Astrocyte of the cerebellum (primary cell): ENCODE results near the gene PELI1.

ENCODE experiments used
- DNase-seq: peaks from one replicate; pipeline ENCODE4 v3.0.0-alpha.2; 2011; ENCODE audit warnings: low read depth
- H3K4me3 ChIP-seq: 2 replicates; pipeline ENCODE4 v1.5.1; 2011; ENCODE audit warnings: mild to moderate bottlenecking, low read depth, low read length, moderate library complexity
- in situ Hi-C: cut with HindIII; loops from 2 replicates; pipeline ENCODE4 v1.10.0; 2017; ENCODE audit warnings: low sequenced_read_pairs
- TF ChIP-seq, protein P1 (sequence below): IDR thresholded peaks from 2 replicates; pipeline ENCODE4 v1.5.1; 2012; ENCODE audit warnings: low read length, low read depth, moderate library complexity, mild to moderate bottlenecking; ENCODE audit errors: missing control alignments

Gene PELI1

DNA sequence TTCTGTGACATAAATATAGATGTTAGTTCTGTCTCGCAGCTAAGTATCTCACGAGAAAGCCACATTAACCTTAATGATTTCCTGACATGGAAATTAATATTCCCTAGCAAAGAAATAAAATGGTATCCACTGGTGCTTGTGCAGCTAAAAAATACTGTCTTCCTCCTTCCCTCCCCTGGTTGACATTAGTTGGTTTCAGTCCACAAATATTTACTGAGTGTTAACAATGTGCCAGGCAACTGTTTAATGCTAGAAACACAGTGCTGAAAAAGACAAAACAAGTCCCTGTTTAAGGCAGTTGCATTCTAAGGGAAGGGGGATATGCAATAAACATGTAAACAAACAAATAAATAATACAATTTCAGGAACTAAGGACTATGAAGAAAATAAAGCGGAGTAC lies 80.8 kb downstream of the PELI1 start:
- no peak for DNase-seq
- no peak overlapping the region for H3K4me3 ChIP-seq
- in situ Hi-C loops = no loop called here
- TF ChIP-seq, protein P1, sequence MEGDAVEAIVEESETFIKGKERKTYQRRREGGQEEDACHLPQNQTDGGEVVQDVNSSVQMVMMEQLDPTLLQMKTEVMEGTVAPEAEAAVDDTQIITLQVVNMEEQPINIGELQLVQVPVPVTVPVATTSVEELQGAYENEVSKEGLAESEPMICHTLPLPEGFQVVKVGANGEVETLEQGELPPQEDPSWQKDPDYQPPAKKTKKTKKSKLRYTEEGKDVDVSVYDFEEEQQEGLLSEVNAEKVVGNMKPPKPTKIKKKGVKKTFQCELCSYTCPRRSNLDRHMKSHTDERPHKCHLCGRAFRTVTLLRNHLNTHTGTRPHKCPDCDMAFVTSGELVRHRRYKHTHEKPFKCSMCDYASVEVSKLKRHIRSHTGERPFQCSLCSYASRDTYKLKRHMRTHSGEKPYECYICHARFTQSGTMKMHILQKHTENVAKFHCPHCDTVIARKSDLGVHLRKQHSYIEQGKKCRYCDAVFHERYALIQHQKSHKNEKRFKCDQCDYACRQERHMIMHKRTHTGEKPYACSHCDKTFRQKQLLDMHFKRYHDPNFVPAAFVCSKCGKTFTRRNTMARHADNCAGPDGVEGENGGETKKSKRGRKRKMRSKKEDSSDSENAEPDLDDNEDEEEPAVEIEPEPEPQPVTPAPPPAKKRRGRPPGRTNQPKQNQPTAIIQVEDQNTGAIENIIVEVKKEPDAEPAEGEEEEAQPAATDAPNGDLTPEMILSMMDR = no peak

DNA sequence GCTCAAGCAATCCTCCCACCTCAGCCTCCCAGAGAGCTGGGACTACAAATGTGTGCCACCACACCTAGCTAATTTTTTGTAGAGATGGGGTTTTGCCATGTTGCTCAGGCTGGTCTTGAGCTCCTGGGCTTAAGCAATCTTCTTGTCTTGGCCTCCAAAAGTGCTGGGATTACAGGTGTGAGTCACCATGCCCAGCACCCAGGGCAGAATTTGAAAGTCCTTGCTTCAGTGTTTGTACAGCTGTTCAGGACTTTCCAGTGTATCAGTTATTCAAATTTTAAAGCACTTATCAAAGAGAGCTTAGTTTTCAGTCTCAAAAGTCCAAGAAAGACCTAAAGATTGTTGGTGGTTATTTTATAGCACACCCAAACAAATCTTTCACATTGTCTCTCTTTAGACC lies 81.4 kb downstream of the PELI1 start:
- in situ Hi-C loops = no loop called here
- DNase-seq = no peak
- TF ChIP-seq, protein P1 = no peak
- H3K4me3 ChIP-seq = no peak overlapping the region

DNA sequence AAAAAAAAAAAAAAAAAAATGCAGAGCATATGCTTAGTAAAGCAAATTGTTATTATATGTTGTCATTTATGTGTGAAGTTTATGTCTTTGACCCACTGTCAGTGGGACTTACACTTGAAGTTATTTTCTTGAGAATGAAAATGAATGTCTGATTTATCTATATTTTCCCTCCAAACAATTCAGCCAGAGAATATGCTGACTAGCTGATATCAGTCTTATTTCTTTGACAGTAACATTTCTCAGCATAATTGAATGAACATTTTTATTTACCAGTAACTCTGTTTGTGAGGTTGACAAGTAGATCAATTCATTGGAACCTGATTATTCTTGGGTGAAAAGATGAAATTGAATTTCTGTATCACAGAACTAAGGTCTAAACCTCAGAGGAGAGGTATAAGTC lies 85.0 kb downstream of the PELI1 start:
- TF ChIP-seq, protein P1 = no peak
- no peak for DNase-seq
- in situ Hi-C loops = no loop called here
- no peak overlapping the region for H3K4me3 ChIP-seq

DNA sequence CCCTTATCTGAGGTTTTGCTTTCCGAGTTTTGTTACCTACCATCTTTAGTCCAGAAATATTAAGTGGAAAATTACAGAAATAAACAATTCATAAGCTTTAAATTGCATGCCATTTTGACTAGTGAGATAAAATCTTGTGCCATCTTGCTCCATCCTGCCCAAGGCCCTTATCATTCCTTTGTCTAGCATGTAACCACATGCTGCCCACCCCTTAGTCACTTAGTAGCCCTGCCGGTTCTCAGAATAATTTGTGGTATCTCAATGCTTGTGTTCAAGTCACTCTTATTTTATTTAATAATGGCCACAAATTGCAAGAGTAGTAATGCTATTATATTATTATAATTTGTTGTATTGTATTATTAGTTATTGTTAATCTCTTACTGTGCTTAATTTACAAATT lies 88.2 kb downstream of the PELI1 start:
- no peak overlapping the region for H3K4me3 ChIP-seq
- in situ Hi-C loops = no loop called here
- DNase-seq = no peak
- TF ChIP-seq, protein P1 = no peak

DNA sequence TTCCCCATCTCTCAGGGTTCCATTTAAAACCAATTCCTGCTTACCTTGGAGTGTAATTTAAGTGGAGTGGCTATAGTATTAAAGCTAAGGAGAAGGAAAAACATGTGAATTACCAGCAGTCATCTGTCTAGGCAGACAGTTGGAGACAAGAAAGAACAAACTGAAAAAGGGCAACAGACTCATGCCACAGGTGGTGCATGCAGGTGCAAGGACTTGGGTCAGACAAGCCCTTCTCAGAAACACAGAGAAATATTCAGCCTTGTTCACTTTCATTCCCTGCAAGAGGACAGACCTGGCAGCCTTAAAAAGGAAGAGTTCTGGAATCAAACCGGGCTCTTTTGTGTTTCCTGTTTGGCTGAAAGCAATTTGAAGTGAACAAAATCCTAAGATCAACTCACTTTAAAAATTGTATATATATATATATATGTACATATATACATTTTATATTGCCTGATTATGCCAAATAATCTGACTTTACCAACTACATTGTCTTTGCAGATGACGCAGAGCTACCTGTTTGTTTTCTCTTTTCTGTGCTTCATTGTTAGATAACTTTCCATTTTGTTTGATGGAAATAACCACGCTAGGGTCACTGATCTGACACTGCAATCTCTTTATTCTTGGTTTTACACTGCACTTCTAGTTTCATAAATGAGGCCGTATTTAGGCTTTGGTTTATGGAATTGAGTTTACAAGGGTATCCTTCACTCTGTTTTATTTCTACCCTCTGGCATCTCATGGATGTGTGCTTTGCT lies 89.9 kb downstream of the PELI1 start:
- TF ChIP-seq, protein P1 = no peak
- in situ Hi-C loops = no loop called here
- DNase-seq = no peak
- H3K4me3 ChIP-seq = no peak overlapping the region

DNA sequence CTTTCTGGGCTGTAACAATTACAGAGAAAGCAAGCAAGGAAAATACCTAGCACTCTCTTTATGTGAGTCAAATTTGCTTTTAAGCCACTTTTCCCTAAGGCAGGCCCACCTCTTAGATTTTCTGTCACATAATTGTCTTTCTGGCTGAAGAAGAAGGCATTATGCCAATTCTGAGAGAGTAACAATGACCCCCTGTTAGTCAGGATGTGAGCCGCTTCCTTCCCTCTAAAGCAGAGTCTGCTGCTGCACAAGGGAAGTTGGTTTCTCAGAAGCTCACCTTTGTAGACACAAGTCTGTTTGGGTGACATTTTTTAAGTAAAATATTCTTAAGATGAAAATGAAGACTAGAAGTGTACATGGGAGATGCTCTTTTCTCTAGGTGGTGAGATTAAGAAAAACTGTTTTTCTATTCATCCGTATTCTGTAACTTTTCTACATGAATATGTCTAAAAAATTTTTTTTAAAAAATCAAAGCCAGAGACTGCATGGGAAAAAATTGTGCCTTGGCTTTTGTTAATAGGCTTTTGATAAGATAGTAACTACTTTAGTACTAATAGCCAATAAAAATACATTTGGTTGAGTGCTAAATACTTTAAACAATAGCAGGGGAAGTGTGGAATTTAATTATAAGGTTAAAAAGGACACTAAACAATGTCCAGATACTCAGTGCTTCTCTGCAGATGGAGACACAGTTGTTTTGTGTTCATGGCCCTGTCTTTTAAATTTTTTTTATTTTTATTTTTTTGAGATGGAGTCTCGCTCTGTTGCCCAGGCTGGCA lies 91.6 kb downstream of the PELI1 start:
- no peak for DNase-seq
- H3K4me3 ChIP-seq = no peak overlapping the region
- in situ Hi-C loops = no loop called here
- TF ChIP-seq, protein P1 = no peak
